ENCODE results near the gene RALGPS1.

The RALGPS1 gene

GRCh38 chr9:126939821-126940221 is 25.2 kb downstream of the RALGPS1 start:
- H3K4me3 ChIP-seq (ENCODE audit: low read length), result no peak overlapping the region
- no peak overlapping the region for H3K4me2 ChIP-seq (ENCODE audit: low read length)
- no peak overlapping the region for H2AFZ ChIP-seq (ENCODE audit: low read depth, low read length)
- no peak overlapping the region for H3K9ac ChIP-seq (ENCODE audit: low read length)
- no peak for TF ChIP-seq CTCF (IDR thresholded peaks at IDR 0.05; ENCODE audit: low read depth, low read length)
- TF ChIP-seq EZH2phosphoT487 (IDR thresholded peaks at IDR 0.05; ENCODE audit: low read depth), result no peak
- no peaks in the 10 kb centered on the region for H4K20me1 ChIP-seq (ENCODE audit: insufficient read depth, low read length)
- H3K27ac ChIP-seq (ENCODE audit: low read length), result no peak overlapping the region
- H3K27me3 ChIP-seq (ENCODE audit: low read depth, low read length), result peaks cover 18% of the 10 kb centered on the region
- no peaks in the 10 kb centered on the region for H3K36me3 ChIP-seq (replicated peaks; ENCODE audit: low read depth, low read length)
- no peaks in the 10 kb centered on the region for H3K9me3 ChIP-seq (ENCODE audit: insufficient read depth, low read length)
- no peaks in the 10 kb centered on the region for H3K79me2 ChIP-seq (ENCODE audit: low read length)
- no peaks in the 10 kb centered on the region for H3K4me1 ChIP-seq (ENCODE audit: low read length)

- Histone ChIP-seq H3K36me3 (replicated peaks; ENCODE audit: low read depth, low read length) (no peaks in the 10 kb centered on the region), H3K4me2 (ENCODE audit: low read length) (no peak overlapping the region), H2AFZ (ENCODE audit: low read depth, low read length) (no peak overlapping the region), H3K9me3 (ENCODE audit: insufficient read depth, low read length) (no peaks in the 10 kb centered on the region), H3K9ac (ENCODE audit: low read length) (no peak overlapping the region), H3K27ac (ENCODE audit: low read length) (no peak overlapping the region), H3K27me3 (ENCODE audit: low read depth, low read length) (peaks cover 15% of the 10 kb centered on the region), H3K4me3 (ENCODE audit: low read length) (no peak overlapping the region), H4K20me1 (ENCODE audit: insufficient read depth, low read length) (no peaks in the 10 kb centered on the region), H3K4me1 (ENCODE audit: low read length) (no peaks in the 10 kb centered on the region), H3K79me2 (ENCODE audit: low read length) (no peaks in the 10 kb centered on the region)
- no peak for TF ChIP-seq EZH2phosphoT487 (IDR thresholded peaks at IDR 0.05; ENCODE audit: low read depth)
- TF ChIP-seq CTCF (IDR thresholded peaks at IDR 0.05; ENCODE audit: low read depth, low read length), result no peak
Observed at GRCh38 chr9:126942399-126942798, 27.8 kb downstream of the RALGPS1 start.

- Histone ChIP-seq H3K27ac (ENCODE audit: low read length) (no peak overlapping the region), H3K36me3 (replicated peaks; ENCODE audit: low read depth, low read length) (no peaks in the 10 kb centered on the region), H2AFZ (ENCODE audit: low read depth, low read length) (no peak overlapping the region), H3K4me3 (ENCODE audit: low read length) (no peak overlapping the region), H3K9ac (ENCODE audit: low read length) (no peak overlapping the region), H3K9me3 (ENCODE audit: insufficient read depth, low read length) (no peaks in the 10 kb centered on the region), H4K20me1 (ENCODE audit: insufficient read depth, low read length) (no peaks in the 10 kb centered on the region), H3K4me2 (ENCODE audit: low read length) (no peak overlapping the region), H3K27me3 (ENCODE audit: low read depth, low read length) (0 out of 2 replicates have a peak, but pooled peaks cover 8% of the 10 kb centered on the region), H3K4me1 (ENCODE audit: low read length) (no peaks in the 10 kb centered on the region), H3K79me2 (ENCODE audit: low read length) (no peaks in the 10 kb centered on the region)
- no peak for TF ChIP-seq EZH2phosphoT487 (IDR thresholded peaks at IDR 0.05; ENCODE audit: low read depth)
- TF ChIP-seq CTCF (IDR thresholded peaks at IDR 0.05; ENCODE audit: low read depth, low read length), result no peak
Observed at GRCh38 chr9:126945682-126946081, 31.1 kb downstream of the RALGPS1 start.

GRCh38 chr9:126947529-126947928 is 32.9 kb downstream of the RALGPS1 start:
- no peaks in the 10 kb centered on the region for H3K9me3 ChIP-seq (ENCODE audit: insufficient read depth, low read length)
- H3K4me2 ChIP-seq (ENCODE audit: low read length), result no peak overlapping the region
- H3K27ac ChIP-seq (ENCODE audit: low read length), result no peak overlapping the region
- H3K4me1 ChIP-seq (ENCODE audit: low read length), result no peaks in the 10 kb centered on the region
- H3K79me2 ChIP-seq (ENCODE audit: low read length), result no peaks in the 10 kb centered on the region
- no peak overlapping the region for H2AFZ ChIP-seq (ENCODE audit: low read depth, low read length)
- TF ChIP-seq EZH2phosphoT487 (IDR thresholded peaks at IDR 0.05; ENCODE audit: low read depth) (no peak), CTCF (IDR thresholded peaks at IDR 0.05; ENCODE audit: low read depth, low read length) (peak; percentile 20; the same call in 1 of the 2 replicates)
- H4K20me1 ChIP-seq (ENCODE audit: insufficient read depth, low read length), result no peaks in the 10 kb centered on the region
- H3K4me3 ChIP-seq (ENCODE audit: low read length), result no peak overlapping the region
- no peaks in the 10 kb centered on the region for H3K27me3 ChIP-seq (ENCODE audit: low read depth, low read length)
- H3K36me3 ChIP-seq (replicated peaks; ENCODE audit: low read depth, low read length), result no peaks in the 10 kb centered on the region
- no peak overlapping the region for H3K9ac ChIP-seq (ENCODE audit: low read length)

Data from OCI-LY3 (cell line).